MM.1S (cell line): ENCODE measurements around the gene ONECUT1.

ENCODE experiments used
- EZH2 ChIP-seq: fragments of 300-600 bp; sonication (generic); optimal IDR thresholded peaks from 2 replicates; pipeline ENCODE3; 2017; ENCODE audit warnings: low read depth, mild to moderate bottlenecking, antibody characterized with exemption, low read length, mixed read lengths
- TF ChIP-seq, protein P1 (sequence below): fragments of 300-600 bp; sonication (generic); IDR thresholded peaks from 2 replicates; pipeline ENCODE4 v1.5.1; 2016; ENCODE audit warnings: antibody characterized with exemption, low read length, mixed read lengths

DNA sequence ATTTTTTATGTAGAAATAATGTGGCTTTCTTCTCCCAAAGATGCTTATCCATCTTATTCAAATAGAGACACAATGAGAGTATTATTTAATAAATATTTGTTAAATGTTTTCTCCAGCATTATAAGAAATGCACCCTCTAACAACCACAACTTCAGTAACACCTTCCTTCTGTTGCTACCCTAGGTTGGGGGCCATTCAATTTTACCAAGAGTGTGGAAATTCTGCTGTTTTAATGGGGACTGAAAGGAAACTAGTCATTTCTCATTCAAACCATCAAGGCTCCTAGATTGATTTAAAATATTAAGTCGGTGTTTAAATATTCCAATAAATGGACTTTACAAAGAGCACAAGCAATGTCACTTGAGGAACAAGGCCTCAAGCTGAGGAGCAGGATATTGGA lies 7.6 kb downstream of the ONECUT1 start:
- TF ChIP-seq, protein P1, sequence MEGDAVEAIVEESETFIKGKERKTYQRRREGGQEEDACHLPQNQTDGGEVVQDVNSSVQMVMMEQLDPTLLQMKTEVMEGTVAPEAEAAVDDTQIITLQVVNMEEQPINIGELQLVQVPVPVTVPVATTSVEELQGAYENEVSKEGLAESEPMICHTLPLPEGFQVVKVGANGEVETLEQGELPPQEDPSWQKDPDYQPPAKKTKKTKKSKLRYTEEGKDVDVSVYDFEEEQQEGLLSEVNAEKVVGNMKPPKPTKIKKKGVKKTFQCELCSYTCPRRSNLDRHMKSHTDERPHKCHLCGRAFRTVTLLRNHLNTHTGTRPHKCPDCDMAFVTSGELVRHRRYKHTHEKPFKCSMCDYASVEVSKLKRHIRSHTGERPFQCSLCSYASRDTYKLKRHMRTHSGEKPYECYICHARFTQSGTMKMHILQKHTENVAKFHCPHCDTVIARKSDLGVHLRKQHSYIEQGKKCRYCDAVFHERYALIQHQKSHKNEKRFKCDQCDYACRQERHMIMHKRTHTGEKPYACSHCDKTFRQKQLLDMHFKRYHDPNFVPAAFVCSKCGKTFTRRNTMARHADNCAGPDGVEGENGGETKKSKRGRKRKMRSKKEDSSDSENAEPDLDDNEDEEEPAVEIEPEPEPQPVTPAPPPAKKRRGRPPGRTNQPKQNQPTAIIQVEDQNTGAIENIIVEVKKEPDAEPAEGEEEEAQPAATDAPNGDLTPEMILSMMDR = no peak
- no peak for TF ChIP-seq EZH2
